Gastrocnemius medialis (tissue), 4 donors: Measurements from ENCODE around the gene FASTKD2. TPM values are rescaled to one million over a fixed set of nuclear protein-coding genes. Genes with fewer than 3 reads are reported as not detected.
A peak's percentile ranks its signal among the peaks of the same experiment; 100 is the strongest.

Source experiments
- ATAC-seq, 2 donors: fragments of 150-250 bp; one replicate each; pipeline ENCODE4 v1.9.1; 2016
- DNase-seq, 2 donors: peaks; one replicate each; pipeline ENCODE4 v3.0.0-alpha.2; 2019
- H3K27ac ChIP-seq, 4 donors: fragments of 200-600 bp; sonication (generic); 1 replicate in 1 of 4; 2 replicates in 3 of 4; pipeline ENCODE4 v1.5.1; 2016 to 2018; ENCODE audit warnings: mild to moderate bottlenecking in 2 of 4, moderate library complexity in 1 of 4
- H3K27me3 ChIP-seq, 3 donors: fragments of 200-600 bp; sonication (generic) in 2 of 3; 1 replicate in 1 of 3; 2 replicates in 2 of 3; pipeline versions ENCODE4 v1.5.1 to v1.6.0; 2016 to 2019; ENCODE audit warnings: mild to moderate bottlenecking in 1 of 3, moderate library complexity in 1 of 3
- H3K36me3 ChIP-seq, 2 donors: fragments of 200-600 bp; sonication (generic) in 1 of 2; one replicate each; pipeline ENCODE4 v1.5.1; 2017 to 2018
- H3K4me1 ChIP-seq, 2 donors: fragments of 200-600 bp; sonication (generic) in 1 of 2; one replicate each; pipeline ENCODE4 v1.5.1; 2016 to 2017; ENCODE audit warnings: mild to moderate bottlenecking in 2 of 2
- H3K4me3 ChIP-seq, 4 donors: fragments of 200-600 bp; sonication (generic) in 3 of 4; 1 replicate in 1 of 4; 2 replicates in 3 of 4; pipeline ENCODE4 v1.5.1; 2016 to 2019; ENCODE audit warnings: mild to moderate bottlenecking in 2 of 4
- H3K9me3 ChIP-seq, 3 donors: fragments of 200-600 bp; sonication (generic) in 2 of 3; 1 replicate in 1 of 3; 2 replicates in 2 of 3; pipeline ENCODE4 v1.5.1; 2016 to 2019
- CTCF ChIP-seq, 5 experiments: fragments of 450-650 bp in 3 of 5; fragments of 200-600 bp in 2 of 5; sonication (generic) in 2 of 5; IDR thresholded peaks in 4 of 5; conservative IDR thresholded peaks in 1 of 5; 1 replicate in 4 of 5; 2 replicates in 1 of 5; pipeline ENCODE4 v1.5.1; 2016 to 2019; ENCODE audit warnings: antibody characterized with exemption in 5 of 5, mild to moderate bottlenecking in 3 of 5, moderate library complexity in 3 of 5
- POLR2A ChIP-seq, 2 donors: fragments of 450-650 bp; IDR thresholded peaks; one replicate each; pipeline ENCODE4 v1.6.1; 2017; ENCODE audit warnings: antibody characterized with exemption in 2 of 2, mild to moderate bottlenecking in 2 of 2, moderate library complexity in 2 of 2
- in situ Hi-C, 4 donors: fragments of 200-750 bp; cut with MboI; loops; one replicate each; pipeline versions ENCODE4 v1.15.0 to v1.8.0; 2017; ENCODE audit warnings: low sequenced_read_pairs in 4 of 4
- intact Hi-C: fragments of 100-400 bp; cut with DNase I; formaldehyde crosslinking; loops from one replicate; pipeline ENCODE4 v1.15.1; 2023; ENCODE audit warnings: low total_unique reads
- total RNA-seq, 4 donors: library from RNA; depleted of rRNA; stranded (reverse); fragments of >200 nt; gene quantifications; one replicate each; pipeline versions ENCODE4 v1.1.0 to v1.2.3, GENCODE V29; 2016

FASTKD2 gene
- total RNA-seq, result 10 to 100 TPM; 42.9 to 68.6 (median 54.9) TPM

GRCh38 chr2:206765242-206766056 is at the start of gene FASTKD2, which contains the start of gene MDH1B:
TSS of gene FASTKD2 (plus strand) at chr2:206765606. CDS start at chr2:206766694, 1,088 bp downstream.
TSS of gene MDH1B (minus strand) at chr2:206765328. CDS start at chr2:206765271, 57 bp downstream.
- Histone ChIP-seq H3K4me1 (peaks cover 30 to 43% of the 10 kb centered on the region in 2 donors), H3K27ac (peak within 1 kb of the TSS; percentile 83 to 96 (median 92)), H3K36me3 (peaks cover 0 to 18% of the 10 kb centered on the region in 2 donors), H3K4me3 (peak within 1 kb of the TSS; percentile 58 to 96 (median 81)), H3K9me3 (no peaks in the 10 kb centered on the region), H3K27me3 (no peaks in the 10 kb centered on the region)
- DNase-seq (peak; percentile 83 to 90), ATAC-seq (peak; percentile 99)
- in situ Hi-C loops, result no loop called here
- intact Hi-C loops, result loop anchor here (2.0 to 5.0 kb wide), 3 partner anchors 402 to 1487 kb away; partner anchors contain the start of genes CREB1 and KLF7
- TF ChIP-seq CTCF (IDR thresholded peaks at IDR 0.05 in 4 of 5, conservative IDR thresholded peaks at IDR 0.05 in 1 of 5) (peak in 1 of 5 experiments; percentile 12), POLR2A (IDR thresholded peaks at IDR 0.05) (peak; percentile 57 to 77)

DNA sequence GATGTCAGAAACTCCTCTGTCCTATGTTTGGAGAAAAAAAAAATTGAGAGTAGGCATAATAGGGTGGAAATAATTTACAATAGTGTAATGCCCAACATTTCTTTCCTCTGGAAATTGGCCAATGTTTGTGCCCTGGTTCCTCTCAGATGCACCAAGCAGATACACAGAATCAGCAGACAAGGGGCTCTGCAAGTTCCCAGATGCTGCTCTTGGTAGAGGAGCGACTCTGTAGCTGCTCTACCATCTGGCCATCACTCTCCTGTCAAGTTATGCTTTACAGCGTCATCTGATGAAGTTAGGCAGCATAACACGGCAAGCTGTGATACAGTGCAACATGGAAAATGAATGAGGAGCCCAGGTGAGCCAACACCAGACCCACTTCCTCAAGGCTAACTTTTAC is 48.8 kb upstream of the FASTKD2 start:
- H3K4me3 ChIP-seq, result no peak overlapping the region
- no peak for DNase-seq
- no peak for ATAC-seq
- H3K36me3 ChIP-seq, result no peaks in the 10 kb centered on the region
- intact Hi-C loops, result no loop called here
- H3K27me3 ChIP-seq, result no peaks in the 10 kb centered on the region
- no peaks in the 10 kb centered on the region for H3K4me1 ChIP-seq
- no peaks in the 10 kb centered on the region for H3K9me3 ChIP-seq
- in situ Hi-C loops, result no loop called here
- TF ChIP-seq POLR2A (IDR thresholded peaks at IDR 0.05), result no peak
- TF ChIP-seq CTCF (IDR thresholded peaks at IDR 0.05 in 4 of 5, conservative IDR thresholded peaks at IDR 0.05 in 1 of 5), result no peak
- no peak overlapping the region for H3K27ac ChIP-seq

GRCh38 chr2:206718296-206718695 is 47.1 kb upstream of the FASTKD2 start, which contains the start of gene DYTN:
TSS of gene DYTN (minus strand) at chr2:206718396. CDS start at chr2:206718279, 117 bp downstream.
- H3K27ac ChIP-seq, result no peak within 1 kb of the TSS
- in situ Hi-C loops (no loop called here), intact Hi-C loops (no loop called here)
- H3K4me1 ChIP-seq, result no peaks in the 10 kb centered on the region
- no peak within 1 kb of the TSS for H3K4me3 ChIP-seq
- TF ChIP-seq POLR2A (IDR thresholded peaks at IDR 0.05) (no peak), CTCF (IDR thresholded peaks at IDR 0.05 in 4 of 5, conservative IDR thresholded peaks at IDR 0.05 in 1 of 5) (no peak)
- DNase-seq, result no peak
- H3K36me3 ChIP-seq, result no peaks in the 10 kb centered on the region
- no peaks in the 10 kb centered on the region for H3K27me3 ChIP-seq
- H3K9me3 ChIP-seq, result no peaks in the 10 kb centered on the region
- ATAC-seq, result no peak

DNA sequence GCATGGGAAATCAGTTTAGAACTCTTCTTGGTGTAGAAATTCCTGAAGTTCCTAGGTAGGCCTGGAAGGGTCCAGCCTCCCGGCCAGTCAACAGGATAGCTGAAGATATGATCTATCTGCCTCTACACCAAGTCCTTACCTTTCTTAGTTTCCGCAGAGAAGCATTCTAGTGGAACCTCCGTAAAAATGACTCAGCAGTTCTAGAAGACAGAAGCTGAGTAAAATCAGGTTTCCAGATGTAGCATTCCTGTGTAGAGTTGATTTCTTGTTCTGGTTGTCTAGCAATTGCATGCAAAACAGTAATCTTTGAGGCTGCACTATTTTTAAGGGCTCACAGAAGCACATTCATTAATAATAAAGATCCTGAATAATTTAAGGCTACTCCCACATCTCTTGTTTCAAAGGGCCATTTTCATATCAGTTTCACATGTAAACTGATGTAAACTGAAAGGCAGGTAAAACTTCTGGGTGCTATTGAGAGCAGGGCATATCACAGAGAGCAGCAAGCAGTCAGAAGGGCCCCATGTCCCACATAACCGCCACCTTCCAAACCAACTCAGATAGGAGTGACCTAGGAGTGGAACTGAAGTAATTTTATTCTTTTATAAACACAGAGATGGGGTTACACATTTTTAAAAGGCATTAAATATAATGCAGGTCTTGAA is 44.0 kb upstream of the FASTKD2 start:
- no peaks in the 10 kb centered on the region for H3K27me3 ChIP-seq
- no peak overlapping the region for H3K4me3 ChIP-seq
- H3K27ac ChIP-seq, result no peak overlapping the region
- H3K36me3 ChIP-seq, result no peaks in the 10 kb centered on the region
- no peaks in the 10 kb centered on the region for H3K9me3 ChIP-seq
- intact Hi-C loops (no loop called here), in situ Hi-C loops (no loop called here)
- ATAC-seq, result no peak
- H3K4me1 ChIP-seq, result no peaks in the 10 kb centered on the region
- no peak for TF ChIP-seq POLR2A (IDR thresholded peaks at IDR 0.05)
- TF ChIP-seq CTCF (IDR thresholded peaks at IDR 0.05 in 4 of 5, conservative IDR thresholded peaks at IDR 0.05 in 1 of 5), result no peak
- no peak for DNase-seq
